Thyroid gland (tissue), 4 donors: ENCODE data around the gene CHAF1B.
"Not testable (repeated sequence)": the region's sequence is repeated elsewhere in the genome, so short reads cannot be mapped to it uniquely, and the experiment has no call there.

ENCODE experiments used
- CTCF ChIP-seq, 6 experiments: fragments of 200-600 bp in 3 of 6; fragments of 450-650 bp in 3 of 6; sonication (generic) in 3 of 6; IDR thresholded peaks; one replicate each; pipeline ENCODE4 v1.5.1; 2016 to 2019; ENCODE audit warnings: antibody characterized with exemption in 6 of 6, mild to moderate bottlenecking in 2 of 6, inconsistent platforms in 1 of 6, moderate library complexity in 1 of 6
- POLR2A ChIP-seq, 2 donors: fragments of 450-650 bp; IDR thresholded peaks; one replicate each; pipeline ENCODE4 v1.6.1; 2017; ENCODE audit warnings: antibody characterized with exemption in 2 of 2, mild to moderate bottlenecking in 2 of 2, moderate library complexity in 1 of 2

DNA sequence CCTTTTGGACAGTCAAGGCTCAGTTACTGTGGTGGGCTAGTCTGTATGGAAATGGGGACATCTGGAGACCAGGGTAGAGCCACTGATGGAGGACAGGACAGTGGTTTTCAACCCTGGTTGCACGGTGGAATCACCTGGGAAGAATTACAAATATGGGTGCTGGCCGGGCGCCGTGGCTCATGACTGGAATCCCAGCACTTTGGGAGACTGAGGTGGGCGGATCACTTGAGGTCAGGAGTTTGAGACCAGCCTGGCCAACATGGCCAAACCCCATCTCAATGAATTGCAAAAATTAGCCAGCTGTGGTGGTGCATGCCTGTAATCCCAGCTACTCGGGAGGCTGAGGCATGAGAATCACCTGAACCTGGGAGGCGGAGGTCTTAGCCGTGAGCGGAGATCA, 14.5 kb downstream of the CHAF1B start:
- TF ChIP-seq POLR2A, CTCF (IDR thresholded peaks at IDR 0.05): not testable (repeated sequence)
